SJCRH30 (cell line): ENCODE measurements around the gene STMN1. TPM values are rescaled to one million over a fixed set of nuclear protein-coding genes. Genes with fewer than 3 reads are reported as not detected.
A peak's percentile ranks its signal among the peaks of the same experiment; 100 is the strongest.

Experiments used
- DNase-seq, 2 experiments: peaks; one replicate each; pipeline ENCODE4 v3.0.0-alpha.2; 2015 to 2020
- H3K27ac ChIP-seq: fragments of 250-450 bp; sonication (Bioruptor Pico); 2 replicates; pipeline ENCODE4 v1.5.1; 2020; ENCODE audit warnings: mild to moderate bottlenecking, moderate library complexity
- H3K27me3 ChIP-seq: fragments of 250-450 bp; sonication (Bioruptor Pico); 2 replicates; pipeline ENCODE4 v1.5.1; 2020; ENCODE audit warnings: mild to moderate bottlenecking, moderate library complexity
- H3K36me3 ChIP-seq: fragments of 250-450 bp; sonication (Bioruptor Pico); 2 replicates; pipeline ENCODE4 v1.5.1; 2020; ENCODE audit warnings: mild to moderate bottlenecking, moderate library complexity
- H3K4me1 ChIP-seq: fragments of 250-450 bp; sonication (Bioruptor Pico); 2 replicates; pipeline ENCODE4 v1.5.1; 2020; ENCODE audit warnings: mild to moderate bottlenecking, moderate library complexity
- H3K4me3 ChIP-seq: fragments of 250-450 bp; sonication (Bioruptor Pico); 2 replicates; pipeline ENCODE4 v1.5.1; 2020; ENCODE audit warnings: mild to moderate bottlenecking, moderate library complexity
- H3K9me3 ChIP-seq: fragments of 250-450 bp; sonication (Bioruptor Pico); replicated peaks from 2 replicates; pipeline ENCODE4 v1.5.1; 2020; ENCODE audit warnings: mild to moderate bottlenecking, moderate library complexity
- total RNA-seq: library from RNA; depleted of rRNA; stranded (reverse); fragments of >200 nt; shearing (Covaris generic); gene quantifications from 2 replicates; pipeline ENCODE4 v1.2.3, GENCODE V29; 2014

STMN1 gene
- total RNA-seq, 1 experiment from 2014 or later: 1,091 TPM

- no peaks in the 10 kb centered on the region for H3K9me3 ChIP-seq
- H3K36me3 ChIP-seq: 0 out of 2 replicates have a peak, but pooled peaks cover 3% of the 10 kb centered on the region
- DNase-seq: no peak
- H3K27ac ChIP-seq: no peak overlapping the region
- H3K4me3 ChIP-seq: no peak overlapping the region
- no peaks in the 10 kb centered on the region for H3K27me3 ChIP-seq
- peaks cover 52% of the 10 kb centered on the region for H3K4me1 ChIP-seq
Measured at GRCh38 chr1:25891606-25892005, 14.6 kb downstream of the STMN1 start.

GRCh38 chr1:25890239-25891034 is 15.8 kb downstream of the STMN1 start:
- Histone ChIP-seq H3K27ac (no peak overlapping the region; the same call in 1 of the 2 replicates), H3K4me3 (no peak overlapping the region), H3K36me3 (no peaks in the 10 kb centered on the region), H3K27me3 (no peaks in the 10 kb centered on the region), H3K9me3 (no peaks in the 10 kb centered on the region), H3K4me1 (peaks cover 46% of the 10 kb centered on the region)
- DNase-seq: peak; percentile 65 to 75

- H3K4me3 ChIP-seq: no peak overlapping the region
Measured at GRCh38 chr1:25889470-25889869, 16.7 kb downstream of the STMN1 start.

GRCh38 chr1:25888426-25888987 is 17.7 kb downstream of the STMN1 start:
- Histone ChIP-seq H3K27ac (no peak overlapping the region), H3K4me1 (peaks cover 46% of the 10 kb centered on the region), H3K4me3 (no peak overlapping the region), H3K36me3 (no peaks in the 10 kb centered on the region), H3K27me3 (no peaks in the 10 kb centered on the region), H3K9me3 (no peaks in the 10 kb centered on the region)
- no peak for DNase-seq

More at GRCh38 chr1:25889470-25889869, 16.7 kb downstream of the STMN1 start:
- H3K4me1 ChIP-seq: peaks cover 46% of the 10 kb centered on the region
- H3K9me3 ChIP-seq: no peaks in the 10 kb centered on the region
- H3K27ac ChIP-seq: no peak overlapping the region; the same call in 1 of the 2 replicates
- H3K36me3 ChIP-seq: no peaks in the 10 kb centered on the region
- DNase-seq: peak; percentile 68 to 87
- no peaks in the 10 kb centered on the region for H3K27me3 ChIP-seq

- Histone ChIP-seq H3K9me3 (no peaks in the 10 kb centered on the region), H3K27me3 (no peaks in the 10 kb centered on the region), H3K4me3 (no peak overlapping the region), H3K27ac (no peak overlapping the region), H3K36me3 (no peaks in the 10 kb centered on the region), H3K4me1 (peaks cover 22% of the 10 kb centered on the region)
- no peak for DNase-seq
Measured at GRCh38 chr1:25885602-25886001, 20.6 kb downstream of the STMN1 start.

- Histone ChIP-seq H3K27me3 (no peaks in the 10 kb centered on the region; the same call in 1 of the 2 replicates), H3K36me3 (no peaks in the 10 kb centered on the region), H3K9me3 (no peaks in the 10 kb centered on the region), H3K27ac (no peak overlapping the region), H3K4me3 (no peak overlapping the region), H3K4me1 (no peaks in the 10 kb centered on the region)
- no peak for DNase-seq
Measured at GRCh38 chr1:25881266-25881665, 25.0 kb downstream of the STMN1 start.

GRCh38 chr1:25880518-25880917 is 25.7 kb downstream of the STMN1 start:
- Histone ChIP-seq H3K9me3 (no peaks in the 10 kb centered on the region), H3K36me3 (no peaks in the 10 kb centered on the region), H3K27me3 (no peaks in the 10 kb centered on the region; the same call in 1 of the 2 replicates), H3K4me1 (no peaks in the 10 kb centered on the region), H3K4me3 (no peak overlapping the region), H3K27ac (no peak overlapping the region)
- no peak for DNase-seq

GRCh38 chr1:25879675-25880074 is 26.5 kb downstream of the STMN1 start:
- H3K27ac ChIP-seq: no peak overlapping the region
- no peaks in the 10 kb centered on the region for H3K9me3 ChIP-seq
- no peaks in the 10 kb centered on the region for H3K36me3 ChIP-seq
- no peaks in the 10 kb centered on the region for H3K4me1 ChIP-seq
- H3K27me3 ChIP-seq: no peaks in the 10 kb centered on the region; the same call in 1 of the 2 replicates
- no peak for DNase-seq
- H3K4me3 ChIP-seq: no peak overlapping the region

- Histone ChIP-seq H3K4me3 (no peak overlapping the region), H3K9me3 (no peaks in the 10 kb centered on the region)
Measured at GRCh38 chr1:25878690-25879089, 27.5 kb downstream of the STMN1 start.

GRCh38 chr1:25877155-25877554 is 29.1 kb downstream of the STMN1 start:
- Histone ChIP-seq H3K9me3 (no peaks in the 10 kb centered on the region), H3K27ac (no peak overlapping the region), H3K36me3 (no peaks in the 10 kb centered on the region), H3K4me1 (no peaks in the 10 kb centered on the region), H3K4me3 (no peak overlapping the region), H3K27me3 (no peaks in the 10 kb centered on the region; the same call in 1 of the 2 replicates)
- no peak for DNase-seq

More at GRCh38 chr1:25878690-25879089, 27.5 kb downstream of the STMN1 start:
- Histone ChIP-seq H3K36me3 (no peaks in the 10 kb centered on the region), H3K27me3 (no peaks in the 10 kb centered on the region; the same call in 1 of the 2 replicates), H3K27ac (no peak overlapping the region), H3K4me1 (no peaks in the 10 kb centered on the region)
- DNase-seq: no peak

- H3K36me3 ChIP-seq: no peaks in the 10 kb centered on the region
- no peak for DNase-seq
- no peak overlapping the region for H3K27ac ChIP-seq
- no peak overlapping the region for H3K4me3 ChIP-seq
- no peaks in the 10 kb centered on the region for H3K4me1 ChIP-seq
- H3K27me3 ChIP-seq: no peaks in the 10 kb centered on the region; the same call in 1 of the 2 replicates
- no peaks in the 10 kb centered on the region for H3K9me3 ChIP-seq
Measured at GRCh38 chr1:25876693-25877077, 29.5 kb downstream of the STMN1 start.

GRCh38 chr1:25875856-25876692 is 30.1 kb downstream of the STMN1 start:
- H3K36me3 ChIP-seq: no peaks in the 10 kb centered on the region
- no peaks in the 10 kb centered on the region for H3K9me3 ChIP-seq
- DNase-seq: no peak
- no peaks in the 10 kb centered on the region for H3K4me1 ChIP-seq
- H3K27ac ChIP-seq: no peak overlapping the region
- H3K4me3 ChIP-seq: peak overlapping the region; percentile 57
- no peaks in the 10 kb centered on the region; the same call in 1 of the 2 replicates for H3K27me3 ChIP-seq

- peak; percentile 47 to 50 for DNase-seq
Measured at GRCh38 chr1:25875154-25875855, 30.9 kb downstream of the STMN1 start, which contains the start of gene PAQR7. Gene PAQR7 (minus strand): TSS chr1:25875708. CDS start chr1:25863839, 11,869 bp downstream.

GRCh38 chr1:25874635-25875153 is 31.5 kb downstream of the STMN1 start:
- H3K4me3 ChIP-seq: peak overlapping the region; percentile 57
- H3K27ac ChIP-seq: no peak overlapping the region
- H3K4me1 ChIP-seq: no peaks in the 10 kb centered on the region
- H3K27me3 ChIP-seq: no peaks in the 10 kb centered on the region; the same call in 1 of the 2 replicates
- H3K36me3 ChIP-seq: no peaks in the 10 kb centered on the region
- DNase-seq: no peak
- no peaks in the 10 kb centered on the region for H3K9me3 ChIP-seq

More at GRCh38 chr1:25875154-25875855, 30.9 kb downstream of the STMN1 start, which contains the start of gene PAQR7:
- Histone ChIP-seq H3K9me3 (no peaks in the 10 kb centered on the region), H3K36me3 (no peaks in the 10 kb centered on the region), H3K27ac (no peak within 1 kb of the TSS), H3K4me1 (no peaks in the 10 kb centered on the region), H3K27me3 (no peaks in the 10 kb centered on the region; the same call in 1 of the 2 replicates), H3K4me3 (peak within 1 kb of the TSS; percentile 57)
